Mesenchymal stem cell (in vitro differentiated cells and primary cell): Measurements from ENCODE around the gene LMOD2.

Experiments
- DNase-seq: peaks from one replicate; pipeline ENCODE4 v3.0.0-alpha.2; 2013
- H2AFZ ChIP-seq: one replicate; pipeline ENCODE4 v1.6.1; 2013; ENCODE audit warnings: low read depth, mild to moderate bottlenecking, control low read depth, inconsistent platforms, low read length, moderate library complexity
- H2AK5ac ChIP-seq: 2 replicates; pipeline ENCODE4 v1.6.1; 2013; ENCODE audit warnings: low read length, moderate library complexity, mild to moderate bottlenecking, inconsistent platforms; ENCODE audit not compliant: severe bottlenecking
- H2BK120ac ChIP-seq: one replicate; pipeline ENCODE4 v1.6.1; 2013; ENCODE audit warnings: low read depth, mild to moderate bottlenecking, inconsistent platforms, low read length, moderate library complexity
- H2BK12ac ChIP-seq, 2 experiments: one replicate each; pipeline ENCODE4 v1.6.1; 2013; ENCODE audit warnings: inconsistent platforms in 2 of 2, low read length in 2 of 2, mild to moderate bottlenecking in 2 of 2, moderate library complexity in 2 of 2, control low read depth in 1 of 2
- H2BK15ac ChIP-seq: one replicate; pipeline ENCODE4 v1.6.1; 2013; ENCODE audit warnings: mild to moderate bottlenecking, low read depth, inconsistent platforms; ENCODE audit not compliant: poor library complexity, severe bottlenecking
- H2BK5ac ChIP-seq: 2 replicates; pipeline ENCODE4 v1.6.1; 2013; ENCODE audit warnings: low read depth, mild to moderate bottlenecking, low read length, control low read depth, inconsistent platforms; ENCODE audit not compliant: poor library complexity, severe bottlenecking
- H3K14ac ChIP-seq, 2 experiments: one replicate each; pipeline ENCODE4 v1.6.1; 2013; ENCODE audit warnings: inconsistent platforms in 2 of 2, low read length in 2 of 2, control low read depth in 1 of 2, mild to moderate bottlenecking in 1 of 2, moderate library complexity in 1 of 2
- H3K18ac ChIP-seq, 2 experiments: one replicate each; pipeline ENCODE4 v1.6.1; 2013; ENCODE audit warnings: inconsistent platforms in 2 of 2, low read length in 2 of 2, control low read depth in 1 of 2, low read depth in 1 of 2, mild to moderate bottlenecking in 1 of 2
- H3K23ac ChIP-seq, 2 experiments: one replicate each; pipeline ENCODE4 v1.6.1; 2013; ENCODE audit warnings: inconsistent platforms in 2 of 2, low read length in 2 of 2, mild to moderate bottlenecking in 2 of 2, moderate library complexity in 2 of 2, control low read depth in 1 of 2
- H3K27ac ChIP-seq: 2 replicates; pipeline ENCODE4 v1.5.1; 2013; ENCODE audit warnings: mild to moderate bottlenecking, moderate library complexity, low read length, control low read depth, inconsistent platforms; ENCODE audit not compliant: poor library complexity, severe bottlenecking
- H3K27me3 ChIP-seq, 2 experiments: 2 replicates each; pipeline versions ENCODE4 v1.6.1 to v1.7.0; 2013; ENCODE audit warnings: low read length in 2 of 2, mild to moderate bottlenecking in 2 of 2, moderate library complexity in 2 of 2, control low read depth in 1 of 2, inconsistent platforms in 1 of 2; ENCODE audit not compliant: control insufficient read depth in 1 of 2, insufficient read depth in 1 of 2
- H3K36me3 ChIP-seq, 2 experiments: 2 replicates each; pipeline versions ENCODE4 v1.6.1 to v1.7.0; 2013; ENCODE audit warnings: low read length in 2 of 2, control low read depth in 1 of 2, inconsistent platforms in 1 of 2, low read depth in 1 of 2, mild to moderate bottlenecking in 1 of 2; ENCODE audit not compliant: insufficient read depth in 2 of 2, control insufficient read depth in 1 of 2
- H3K4ac ChIP-seq, 2 experiments: one replicate each; pipeline ENCODE4 v1.6.1; 2013; ENCODE audit warnings: inconsistent platforms in 2 of 2, low read length in 2 of 2, mild to moderate bottlenecking in 2 of 2, moderate library complexity in 2 of 2, control low read depth in 1 of 2, low read depth in 1 of 2
- H3K4me1 ChIP-seq: 2 replicates; pipeline ENCODE4 v1.6.1; 2013; ENCODE audit warnings: low read depth, low read length, control low read depth; ENCODE audit not compliant: control insufficient read depth, insufficient read depth
- H3K4me2 ChIP-seq: 2 replicates; pipeline ENCODE4 v1.6.1; 2013; ENCODE audit warnings: low read length, mild to moderate bottlenecking, inconsistent platforms; ENCODE audit not compliant: poor library complexity, severe bottlenecking
- H3K4me3 ChIP-seq, 2 experiments: 2 replicates each; pipeline versions ENCODE4 v1.5.1 to v1.7.0; 2013; ENCODE audit warnings: low read length in 2 of 2, mild to moderate bottlenecking in 2 of 2, control low read depth in 1 of 2, low read depth in 1 of 2; ENCODE audit not compliant: insufficient read depth in 1 of 2
- H3K79me1 ChIP-seq: replicated peaks from 2 replicates; pipeline ENCODE4 v1.6.1; 2013; ENCODE audit warnings: mild to moderate bottlenecking, control low read depth, low read length, inconsistent platforms; ENCODE audit not compliant: poor library complexity, severe bottlenecking
- H3K9ac ChIP-seq: 2 replicates; pipeline ENCODE4 v1.7.0; 2013; ENCODE audit warnings: mild to moderate bottlenecking, low read length, moderate library complexity
- H3K9me3 ChIP-seq: 2 replicates; pipeline ENCODE4 v1.7.0; 2013; ENCODE audit warnings: mild to moderate bottlenecking, low read length; ENCODE audit not compliant: control insufficient read depth
- H4K8ac ChIP-seq: one replicate; pipeline ENCODE4 v1.6.1; 2013; ENCODE audit warnings: inconsistent platforms, mild to moderate bottlenecking, low read length, moderate library complexity
- H4K91ac ChIP-seq: one replicate; pipeline ENCODE4 v1.6.1; 2013; ENCODE audit warnings: mild to moderate bottlenecking, low read length, inconsistent platforms
- WGBS: methylation state at CpG from one replicate; pipeline ENCODE4 v1.1.7; 2013; ENCODE audit warnings: mixed read lengths; 5-methylcytosine and 5-hydroxymethylcytosine counted together

Gene LMOD2

GRCh38 chr7:123639631-123640030, 16.0 kb upstream of the LMOD2 start:
- no peak for DNase-seq
- no peaks in the 10 kb centered on the region for H3K27me3 ChIP-seq
- no peak overlapping the region for H4K91ac ChIP-seq
- no peaks in the 10 kb centered on the region for H3K79me1 ChIP-seq
- no peaks in the 10 kb centered on the region for H3K36me3 ChIP-seq
- no peak overlapping the region for H2BK5ac ChIP-seq
- H3K4me1 ChIP-seq, result no peaks in the 10 kb centered on the region
- no peak overlapping the region for H3K18ac ChIP-seq
- no peak overlapping the region for H2AK5ac ChIP-seq
- no peak overlapping the region for H2AFZ ChIP-seq
- no peak overlapping the region for H2BK15ac ChIP-seq
- 100% methylated on average over 1 of the region's 2 CpGs for WGBS
- H3K9ac ChIP-seq, result no peak overlapping the region
- H2BK120ac ChIP-seq, result no peak overlapping the region
- H3K9me3 ChIP-seq, result no peaks in the 10 kb centered on the region
- no peak overlapping the region for H3K4ac ChIP-seq
- H3K27ac ChIP-seq, result no peak overlapping the region
- no peak overlapping the region for H3K23ac ChIP-seq
- H3K4me3 ChIP-seq, result no peak overlapping the region
- H3K4me2 ChIP-seq, result no peak overlapping the region
- H3K14ac ChIP-seq, result no peak overlapping the region
- H4K8ac ChIP-seq, result no peak overlapping the region
- H2BK12ac ChIP-seq, result no peak overlapping the region

GRCh38 chr7:123640583-123640982, 15.1 kb upstream of the LMOD2 start:
- Histone ChIP-seq H3K23ac (no peak overlapping the region), H3K9me3 (no peaks in the 10 kb centered on the region), H3K4me1 (no peaks in the 10 kb centered on the region), H3K4ac (no peak overlapping the region), H4K91ac (no peak overlapping the region), H2BK15ac (no peak overlapping the region), H2BK5ac (no peak overlapping the region), H2AFZ (no peak overlapping the region), H3K36me3 (no peaks in the 10 kb centered on the region), H3K18ac (no peak overlapping the region), H3K14ac (no peak overlapping the region), H2AK5ac (no peak overlapping the region), H3K4me3 (no peak overlapping the region), H3K27ac (no peak overlapping the region), H3K27me3 (no peaks in the 10 kb centered on the region), H4K8ac (no peak overlapping the region), H3K79me1 (no peaks in the 10 kb centered on the region), H3K4me2 (no peak overlapping the region), H2BK120ac (no peak overlapping the region), H3K9ac (no peak overlapping the region), H2BK12ac (no peak overlapping the region)
- no peak for DNase-seq

DNA sequence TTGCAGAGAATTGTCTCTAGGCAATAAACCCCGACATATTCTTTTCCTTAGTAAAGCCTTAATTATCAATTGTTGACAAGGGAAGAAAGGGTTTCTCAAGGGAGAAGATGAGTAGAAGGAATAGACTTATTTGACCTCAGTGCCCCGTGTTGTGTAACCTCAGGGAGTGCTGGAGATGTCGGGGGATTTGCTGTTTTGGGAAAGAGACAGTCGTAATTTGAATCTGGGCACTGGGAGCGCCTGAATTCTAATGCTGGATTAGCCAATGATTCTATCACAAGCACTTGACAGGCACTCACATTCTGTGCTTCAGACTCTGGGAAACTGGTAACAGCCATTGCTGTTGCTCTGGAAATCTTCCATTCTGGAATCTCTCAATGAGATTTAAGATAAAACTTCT, 13.8 kb upstream of the LMOD2 start:
- Histone ChIP-seq H3K27ac (no peak overlapping the region), H3K36me3 (no peaks in the 10 kb centered on the region), H2BK15ac (no peak overlapping the region), H4K91ac (no peak overlapping the region), H3K27me3 (no peaks in the 10 kb centered on the region), H4K8ac (no peak overlapping the region), H3K14ac (no peak overlapping the region), H3K23ac (no peak overlapping the region), H2BK5ac (no peak overlapping the region), H3K79me1 (no peaks in the 10 kb centered on the region), H2AFZ (no peak overlapping the region), H3K4ac (no peak overlapping the region), H3K4me2 (no peak overlapping the region), H2AK5ac (no peak overlapping the region), H2BK120ac (no peak overlapping the region), H3K9me3 (no peaks in the 10 kb centered on the region), H3K9ac (no peak overlapping the region), H3K4me3 (no peak overlapping the region), H2BK12ac (no peak overlapping the region), H3K4me1 (no peaks in the 10 kb centered on the region), H3K18ac (no peak overlapping the region)
- DNase-seq, result no peak
- 92% methylated on average over 4 of the region's 5 CpGs for WGBS

GRCh38 chr7:123643495-123644441, 11.9 kb upstream of the LMOD2 start:
- H3K4me2 ChIP-seq, result peak overlapping the region; percentile 36
- peak overlapping the region; percentile 54 for H3K9ac ChIP-seq
- peak overlapping the region in 1 of 2 experiments; percentile 57 for H3K18ac ChIP-seq
- H3K14ac ChIP-seq, result no peak overlapping the region
- no peak overlapping the region for H3K4ac ChIP-seq
- no peak overlapping the region for H2AK5ac ChIP-seq
- no peak overlapping the region for H2BK15ac ChIP-seq
- H4K91ac ChIP-seq, result no peak overlapping the region
- H4K8ac ChIP-seq, result no peak overlapping the region
- no peak overlapping the region for H2BK120ac ChIP-seq
- H2AFZ ChIP-seq, result peak overlapping the region; percentile 61
- H3K36me3 ChIP-seq, result no peaks in the 10 kb centered on the region
- WGBS, result 5% methylated on average over 3 of the region's 6 CpGs
- H3K4me3 ChIP-seq, result peak overlapping the region in 1 of 2 experiments; percentile 61
- no peaks in the 10 kb centered on the region for H3K79me1 ChIP-seq
- H3K9me3 ChIP-seq, result no peaks in the 10 kb centered on the region
- H3K27ac ChIP-seq, result peak overlapping the region; percentile 19
- no peak overlapping the region for H3K23ac ChIP-seq
- no peak overlapping the region for H2BK5ac ChIP-seq
- H2BK12ac ChIP-seq, result peak overlapping the region in 1 of 2 experiments; percentile 24
- DNase-seq, result peak; percentile 75
- no peaks in the 10 kb centered on the region for H3K4me1 ChIP-seq
- H3K27me3 ChIP-seq, result no peaks in the 10 kb centered on the region
